DOHH2 (cell line): ENCODE measurements around the gene MDN1.

Source experiments
- H3F3A ChIP-seq: fragments of 200-600 bp; sonication (generic), shearing (Covaris generic); 2 replicates; pipeline ENCODE4 v1.6.0; 2016; ENCODE audit warnings: antibody characterized with exemption, mild to moderate bottlenecking; ENCODE audit not compliant: control insufficient read depth, insufficient read depth
- H3K27ac ChIP-seq: fragments of 200-600 bp; sonication (generic); 2 replicates; pipeline ENCODE4 v1.5.1; 2014; ENCODE audit warnings: low read depth, mild to moderate bottlenecking, low read length, moderate library complexity
- H3K27me3 ChIP-seq: fragments of 200-600 bp; sonication (generic); 2 replicates; pipeline ENCODE4 v1.6.1; 2014; ENCODE audit warnings: mild to moderate bottlenecking, low read length, mixed read lengths; ENCODE audit not compliant: control insufficient read depth
- H3K36me3 ChIP-seq: fragments of 200-600 bp; sonication (generic); 2 replicates; pipeline ENCODE4 v1.6.1; 2014; ENCODE audit warnings: mild to moderate bottlenecking, low read length, moderate library complexity, mixed read lengths; ENCODE audit not compliant: control insufficient read depth
- H3K4me1 ChIP-seq: fragments of 200-600 bp; sonication (generic); 2 replicates; pipeline ENCODE4 v1.6.1; 2014; ENCODE audit warnings: mild to moderate bottlenecking, low read length, mixed read lengths; ENCODE audit not compliant: control insufficient read depth
- H3K4me2 ChIP-seq: fragments of 200-600 bp; sonication (generic); 2 replicates; pipeline ENCODE4 v1.6.0; 2014; ENCODE audit warnings: mild to moderate bottlenecking, low read length, moderate library complexity
- H3K4me3 ChIP-seq: fragments of 200-600 bp; sonication (generic); 2 replicates; pipeline ENCODE4 v1.5.1; 2014; ENCODE audit warnings: mild to moderate bottlenecking, low read length, mixed read lengths
- H3K79me2 ChIP-seq: fragments of 200-600 bp; sonication (generic); 2 replicates; pipeline ENCODE4 v1.6.1; 2014; ENCODE audit warnings: mild to moderate bottlenecking, low read length, mixed read lengths; ENCODE audit not compliant: control insufficient read depth
- H3K9me2 ChIP-seq: fragments of 200-600 bp; sonication (generic); replicated peaks from 2 replicates; pipeline ENCODE4 v1.6.1; 2014; ENCODE audit warnings: mild to moderate bottlenecking, low read length, mixed read lengths; ENCODE audit not compliant: control insufficient read depth
- H3K9me3 ChIP-seq: fragments of 200-600 bp; sonication (generic); 2 replicates; pipeline ENCODE4 v1.6.1; 2014; ENCODE audit warnings: antibody characterized with exemption, low read length, mixed read lengths; ENCODE audit not compliant: control insufficient read depth, insufficient read depth
- H4K20me1 ChIP-seq: fragments of 200-600 bp; sonication (generic); 2 replicates; pipeline ENCODE4 v1.6.0; 2014; ENCODE audit warnings: low read depth, mild to moderate bottlenecking, antibody characterized with exemption, low read length, moderate library complexity; ENCODE audit not compliant: control insufficient read depth, insufficient read depth
- CTCF ChIP-seq: fragments of 200-600 bp; sonication (generic); IDR thresholded peaks from one replicate; pipeline ENCODE4 v1.5.1; 2014; ENCODE audit warnings: antibody characterized with exemption, mild to moderate bottlenecking, low read depth, low read length; ENCODE audit not compliant: poor library complexity, severe bottlenecking
- EZH2phosphoT487 ChIP-seq: fragments of 200-600 bp; sonication (generic); IDR thresholded peaks from 2 replicates; pipeline ENCODE4 v1.6.1; 2017; ENCODE audit warnings: borderline replicate concordance, mild to moderate bottlenecking, antibody characterized with exemption, low read length, moderate library complexity, mixed read lengths

MDN1 gene

GRCh38 chr6:89693207-89693606 lies 126.4 kb downstream of the MDN1 start:
- Histone ChIP-seq H3K9me2 (no peaks in the 10 kb centered on the region), H3K27ac (no peak overlapping the region)

GRCh38 chr6:89692256-89692655 lies 127.3 kb downstream of the MDN1 start:
- peaks cover 3% of the 10 kb centered on the region; the same call in 1 of the 2 replicates for H4K20me1 ChIP-seq
- no peaks in the 10 kb centered on the region for H3K9me3 ChIP-seq
- no peak overlapping the region for H3K4me2 ChIP-seq
- H3K4me3 ChIP-seq = no peak overlapping the region
- H3K27ac ChIP-seq = no peak overlapping the region
- no peaks in the 10 kb centered on the region for H3K79me2 ChIP-seq
- no peaks in the 10 kb centered on the region for H3K9me2 ChIP-seq
- H3K36me3 ChIP-seq = peaks cover 95% of the 10 kb centered on the region
- H3K27me3 ChIP-seq = no peaks in the 10 kb centered on the region
- H3K4me1 ChIP-seq = peaks cover 5% of the 10 kb centered on the region; the same call in 1 of the 2 replicates
- TF ChIP-seq EZH2phosphoT487 (no peak), CTCF (no peak)
- peaks cover 3% of the 10 kb centered on the region; the same call in 1 of the 2 replicates for H3F3A ChIP-seq

More at GRCh38 chr6:89693207-89693606, 126.4 kb downstream of the MDN1 start:
- H3K4me1 ChIP-seq = peaks cover 5% of the 10 kb centered on the region; the same call in 1 of the 2 replicates
- peaks cover 93% of the 10 kb centered on the region for H3K36me3 ChIP-seq
- H3K27me3 ChIP-seq = no peaks in the 10 kb centered on the region
- H3K4me3 ChIP-seq = no peak overlapping the region
- H3K9me3 ChIP-seq = no peaks in the 10 kb centered on the region
- TF ChIP-seq CTCF (no peak), EZH2phosphoT487 (no peak)
- H3K4me2 ChIP-seq = no peak overlapping the region
- peaks cover 3% of the 10 kb centered on the region; the same call in 1 of the 2 replicates for H3F3A ChIP-seq
- H4K20me1 ChIP-seq = peaks cover 3% of the 10 kb centered on the region; the same call in 1 of the 2 replicates
- no peaks in the 10 kb centered on the region for H3K79me2 ChIP-seq

- TF ChIP-seq CTCF (no peak), EZH2phosphoT487 (no peak)
- H3F3A ChIP-seq = peaks cover 3% of the 10 kb centered on the region; the same call in 1 of the 2 replicates
- no peaks in the 10 kb centered on the region for H3K79me2 ChIP-seq
- no peak overlapping the region for H3K4me3 ChIP-seq
- no peak overlapping the region for H3K4me2 ChIP-seq
- H3K9me2 ChIP-seq = no peaks in the 10 kb centered on the region
- H3K36me3 ChIP-seq = peaks cover 97% of the 10 kb centered on the region
- H3K9me3 ChIP-seq = no peaks in the 10 kb centered on the region
- H4K20me1 ChIP-seq = peaks cover 3% of the 10 kb centered on the region; the same call in 1 of the 2 replicates
- peaks cover 5% of the 10 kb centered on the region; the same call in 1 of the 2 replicates for H3K4me1 ChIP-seq
- no peaks in the 10 kb centered on the region for H3K27me3 ChIP-seq
- H3K27ac ChIP-seq = no peak overlapping the region
These were observed 128.7 kb downstream of the MDN1 start for GRCh38 chr6:89690944-89691324.
